ENCODE data around the gene AAK1. TPM values are rescaled to one million over a fixed set of nuclear protein-coding genes. Genes with fewer than 3 reads are reported as not detected.
A peak's percentile ranks its signal among the peaks of the same experiment; 100 is the strongest.

AAK1 gene
- total and polyA plus RNA-seq, 4 experiments from 2014 or later, result 27.6 to 225 (median 175) TPM

DNA sequence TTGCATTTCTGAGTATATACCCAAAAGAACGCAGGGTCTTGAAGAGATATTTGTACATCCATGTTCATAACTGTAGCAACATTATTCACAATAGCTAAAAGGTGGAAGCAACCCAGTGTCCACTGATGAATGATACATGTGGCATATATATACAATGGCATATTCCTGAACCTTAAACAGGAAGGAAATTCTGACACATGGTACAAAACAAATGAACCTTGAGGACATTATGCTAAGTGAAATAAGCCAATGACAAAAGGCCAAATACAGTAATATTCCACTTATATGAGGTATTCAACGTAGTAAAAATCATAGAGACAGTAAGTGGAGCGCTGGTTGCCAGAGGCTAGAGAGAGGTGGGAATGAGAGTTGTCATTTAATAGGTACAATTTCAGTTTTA lies 8.1 kb downstream of the AAK1 start:
- POLR2A ChIA-PET (ENCODE audit: partially characterized antibody), result interaction anchor here (4.8 kb wide), 1 partner anchor 9 kb away, joined by 36 read pairs; the partner anchor contains the start of gene AAK1
- Mint-ChIP-seq H3K9me3 (no peaks in the 10 kb centered on the region), H3K27ac (peak overlapping the region in 6 of 7 donors; percentile 0 to 48 (median 26)), H3K27me3 (no peaks in the 10 kb centered on the region), H3K4me1 (peaks cover 67 to 72% (median 68%) of the 10 kb centered on the region in 4 donors), H3K36me3 (peaks cover 45 to 64% of the 10 kb centered on the region in 2 donors), H3K4me3 (peak overlapping the region in 7 of 8 donors; percentile 43 to 73 (median 60))
- CTCF ChIA-PET (ENCODE audit: partially characterized antibody), result interaction anchor here (9.1 kb wide), 1 partner anchor 69 kb away, joined by 79 read pairs; no protein-coding TSS in a partner anchor
- no peaks in the 10 kb centered on the region for H3K9me3 ChIP-seq (ENCODE audit: control insufficient read depth in 1 of 2, low read length in 2 of 2)
- intact Hi-C loops (cut with micrococcal nuclease), result no loop called here
- H3K27ac ChIP-seq (ENCODE audit: low read depth, low read length), result no peak overlapping the region
- peaks cover 92% of the 10 kb centered on the region for H3K4me1 ChIP-seq (ENCODE audit: insufficient read depth, low read length)
- H3K27me3 ChIP-seq (ENCODE audit: insufficient read depth, low read length), result no peaks in the 10 kb centered on the region
- peaks cover 15% of the 10 kb centered on the region for H3K36me3 ChIP-seq (ENCODE audit: insufficient read depth, low read length)
- H3K4me3 ChIP-seq (ENCODE audit: low read length in 2 of 2), result no peak overlapping the region
- DNase-seq, result no peak

DNA sequence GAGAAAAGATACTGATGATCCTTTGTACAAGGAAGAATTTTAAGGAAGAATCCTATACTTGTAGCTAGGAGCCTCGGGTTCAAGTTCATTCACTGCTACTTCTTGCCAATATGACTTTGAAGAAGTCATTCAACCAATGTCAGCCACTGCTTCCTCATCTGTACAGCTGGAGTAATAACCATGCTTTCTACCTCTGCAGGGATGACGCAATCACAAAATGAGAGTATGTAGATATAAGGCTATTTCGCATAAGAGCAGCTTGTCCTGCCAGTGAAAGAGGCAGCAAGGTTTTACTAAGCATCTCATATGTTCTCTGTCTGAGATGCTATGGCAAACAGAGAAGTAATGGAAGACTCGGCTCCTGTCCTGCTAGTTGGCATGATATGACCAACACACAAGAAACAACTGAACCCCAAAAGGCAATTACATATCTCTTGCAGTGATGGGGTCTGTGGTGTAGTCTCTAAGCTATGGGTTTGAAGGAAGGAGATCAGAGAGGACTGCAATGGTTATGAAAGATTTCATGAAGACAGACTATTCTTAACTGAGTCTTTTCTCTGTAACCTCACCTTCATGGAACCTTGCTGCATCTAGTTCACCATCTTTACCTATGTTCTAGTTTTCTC lies 9.2 kb downstream of the AAK1 start:
- POLR2A ChIA-PET (ENCODE audit: partially characterized antibody), result interaction anchor here (4.8 kb wide), 1 partner anchor 10 kb away, joined by 36 read pairs; the partner anchor contains the start of gene AAK1
- intact Hi-C loops (cut with micrococcal nuclease), result no loop called here
- Histone ChIP-seq H3K9me3 (ENCODE audit: control insufficient read depth in 1 of 2, low read length in 2 of 2) (no peaks in the 10 kb centered on the region), H3K4me3 (ENCODE audit: low read length in 2 of 2) (no peak overlapping the region), H3K27me3 (ENCODE audit: insufficient read depth, low read length) (no peaks in the 10 kb centered on the region), H3K27ac (ENCODE audit: low read depth, low read length) (no peak overlapping the region), H3K36me3 (ENCODE audit: insufficient read depth, low read length) (peaks cover 15% of the 10 kb centered on the region), H3K4me1 (ENCODE audit: insufficient read depth, low read length) (peaks cover 92% of the 10 kb centered on the region)
- H3K27ac Mint-ChIP-seq, result peak overlapping the region in 5 of 7 donors; percentile 9 to 75 (median 38)
- peak overlapping the region in 4 of 8 donors; percentile 18 to 52 (median 30) for H3K4me3 Mint-ChIP-seq
- CTCF ChIA-PET (ENCODE audit: partially characterized antibody), result interaction anchor here (1.0 to 9.1 kb wide), 4 partner anchors 30 to 90 kb away, joined by 3 to 79 read pairs (median 4); no protein-coding TSS in a partner anchor
- no peak for DNase-seq
- peaks cover 36 to 56% of the 10 kb centered on the region in 2 donors for H3K36me3 Mint-ChIP-seq
- no peaks in the 10 kb centered on the region for H3K27me3 Mint-ChIP-seq
- peaks cover 56 to 63% (median 58%) of the 10 kb centered on the region in 4 donors for H3K4me1 Mint-ChIP-seq
- H3K9me3 Mint-ChIP-seq, result no peaks in the 10 kb centered on the region

DNA sequence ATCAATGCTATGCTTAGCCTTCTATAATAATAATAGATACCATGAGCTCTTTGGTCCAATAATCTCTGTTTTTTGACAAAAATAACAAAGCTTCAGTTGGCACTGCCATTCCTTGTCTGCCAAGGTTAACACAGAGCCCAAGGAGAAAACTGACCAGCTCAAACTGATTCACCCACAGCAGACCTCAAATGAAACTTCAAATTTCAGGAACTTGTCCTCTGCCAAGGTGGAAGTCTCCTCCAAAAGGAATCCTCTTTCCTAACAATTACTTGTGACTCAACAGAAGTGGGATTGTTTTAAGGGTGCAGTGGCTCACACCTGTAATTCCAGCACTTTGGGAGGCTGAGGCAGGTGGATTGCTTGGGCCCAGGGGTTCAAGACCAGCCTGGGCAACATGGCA lies 12.1 kb downstream of the AAK1 start:
- Mint-ChIP-seq H3K27ac (peak overlapping the region in 3 of 7 donors; percentile 25 to 74 (median 74)), H3K36me3 (peaks cover 16 to 34% of the 10 kb centered on the region in 2 donors), H3K4me3 (peak overlapping the region in 6 of 8 donors; percentile 17 to 69 (median 49)), H3K27me3 (no peaks in the 10 kb centered on the region), H3K4me1 (peaks cover 28 to 41% (median 31%) of the 10 kb centered on the region in 4 donors), H3K9me3 (no peaks in the 10 kb centered on the region)
- no peak for DNase-seq
- H3K36me3 ChIP-seq (ENCODE audit: insufficient read depth, low read length), result no peaks in the 10 kb centered on the region
- H3K4me1 ChIP-seq (ENCODE audit: insufficient read depth, low read length), result peaks cover 92% of the 10 kb centered on the region
- POLR2A ChIA-PET (ENCODE audit: partially characterized antibody), result interaction anchor here (0.8 to 1.6 kb wide), 4 partner anchors 11 to 62 kb away, joined by 3 to 7 read pairs (median 4); no protein-coding TSS in a partner anchor
- no peaks in the 10 kb centered on the region for H3K27me3 ChIP-seq (ENCODE audit: insufficient read depth, low read length)
- H3K9me3 ChIP-seq (ENCODE audit: control insufficient read depth in 1 of 2, low read length in 2 of 2), result no peaks in the 10 kb centered on the region
- no peak overlapping the region for H3K4me3 ChIP-seq (ENCODE audit: low read length in 2 of 2)
- CTCF ChIA-PET (ENCODE audit: partially characterized antibody), result interaction anchor here (1.5 to 1.6 kb wide), 2 partner anchors 65 to 67 kb away, joined by 4 read pairs; no protein-coding TSS in a partner anchor
- H3K27ac ChIP-seq (ENCODE audit: low read depth, low read length), result no peak overlapping the region
- intact Hi-C loops (cut with micrococcal nuclease), result no loop called here

DNA sequence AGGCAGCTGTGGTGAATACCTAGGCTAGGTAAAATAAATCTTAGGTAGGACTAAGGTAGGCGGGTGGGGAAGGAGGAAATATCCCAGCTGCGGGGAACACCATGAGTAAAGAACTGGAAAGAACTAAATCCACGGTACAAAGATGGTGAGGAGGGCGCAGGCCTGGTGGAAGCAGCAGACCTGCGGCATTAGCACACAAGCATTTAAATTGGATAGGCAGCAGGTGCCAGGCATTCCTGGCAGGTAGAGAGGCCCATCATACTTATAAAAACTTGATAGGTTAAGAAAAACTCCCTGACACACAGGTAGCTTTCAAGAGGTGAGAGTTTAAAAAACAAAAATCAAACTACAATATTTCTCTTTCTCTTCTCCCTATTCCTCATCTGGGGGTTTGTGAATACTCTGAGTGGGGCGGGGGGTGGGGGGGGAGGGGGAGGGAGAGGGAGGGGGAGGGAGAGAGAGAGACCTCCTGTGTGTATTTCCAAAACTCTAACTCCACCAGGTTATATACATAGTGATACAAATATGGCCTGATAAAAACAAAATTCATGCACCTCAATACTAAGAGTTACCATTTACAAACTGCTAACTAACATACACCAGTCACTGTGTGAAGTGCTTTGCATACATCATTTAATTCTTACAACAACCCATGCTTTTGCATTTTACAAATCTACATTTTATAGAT lies 13.5 kb downstream of the AAK1 start:
- Mint-ChIP-seq H3K36me3 (peaks cover 12 to 28% of the 10 kb centered on the region in 2 donors), H3K27ac (peak overlapping the region in 6 of 7 donors; percentile 38 to 91 (median 78)), H3K27me3 (no peaks in the 10 kb centered on the region), H3K4me1 (peaks cover 16 to 32% (median 25%) of the 10 kb centered on the region in 4 donors), H3K4me3 (peak overlapping the region in 6 of 8 donors; percentile 7 to 69 (median 50)), H3K9me3 (no peaks in the 10 kb centered on the region)
- no peaks in the 10 kb centered on the region for H3K9me3 ChIP-seq (ENCODE audit: control insufficient read depth in 1 of 2, low read length in 2 of 2)
- ChIA-PET POLR2A (ENCODE audit: partially characterized antibody) (interaction anchor here (0.6 kb wide), 1 partner anchor 14 kb away, joined by 5 read pairs; the partner anchor contains the start of gene AAK1), CTCF (ENCODE audit: partially characterized antibody) (no interaction called here)
- no peaks in the 10 kb centered on the region for H3K36me3 ChIP-seq (ENCODE audit: insufficient read depth, low read length)
- H3K4me3 ChIP-seq (ENCODE audit: low read length in 2 of 2), result no peak overlapping the region
- no peak for DNase-seq
- intact Hi-C loops (cut with micrococcal nuclease), result loop anchor here (2.0 to 5.0 kb wide), 2 partner anchors 15 to 82 kb away; no protein-coding TSS in a partner anchor
- no peaks in the 10 kb centered on the region for H3K27me3 ChIP-seq (ENCODE audit: insufficient read depth, low read length)
- no peak overlapping the region for H3K27ac ChIP-seq (ENCODE audit: low read depth, low read length)
- peaks cover 89% of the 10 kb centered on the region for H3K4me1 ChIP-seq (ENCODE audit: insufficient read depth, low read length)

DNA sequence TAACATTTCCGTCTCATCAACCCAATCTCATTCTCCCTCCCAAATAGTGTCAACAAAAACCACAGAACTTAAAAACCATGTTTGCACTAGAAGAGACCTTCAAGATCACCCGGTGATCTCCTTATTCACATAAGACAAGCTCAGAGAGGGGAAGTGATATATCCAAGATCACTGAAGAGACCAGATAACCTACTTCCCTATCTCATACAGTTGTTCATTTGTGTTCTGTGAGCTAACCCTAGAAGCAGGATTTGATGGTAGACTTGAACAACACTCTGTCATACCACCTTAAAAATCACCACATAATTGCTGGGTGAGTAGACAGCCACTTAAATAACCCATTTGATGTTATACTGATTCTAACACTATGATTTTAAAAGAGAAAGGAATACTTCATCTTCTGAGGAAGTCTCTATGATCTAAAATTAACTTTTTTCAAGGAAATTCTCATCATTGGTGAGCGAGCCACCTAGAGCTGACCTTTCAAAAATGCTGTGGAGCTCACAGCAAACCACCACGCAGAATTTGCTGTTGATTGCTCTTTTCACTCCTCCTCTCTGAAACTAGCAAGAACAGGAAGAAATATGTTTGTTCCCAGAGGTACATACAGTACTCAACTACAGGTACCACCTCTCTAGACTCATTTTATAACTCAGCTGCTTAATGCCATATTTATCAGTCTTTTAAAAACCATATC lies 15.1 kb downstream of the AAK1 start:
- no peaks in the 10 kb centered on the region for H3K9me3 ChIP-seq (ENCODE audit: control insufficient read depth in 1 of 2, low read length in 2 of 2)
- ChIA-PET POLR2A (ENCODE audit: partially characterized antibody) (interaction anchor here (0.6 to 3.1 kb wide), 12 partner anchors 9 to 192 kb away, joined by 3 to 43 read pairs (median 6); partner anchors contain the start of gene AAK1), CTCF (ENCODE audit: partially characterized antibody) (interaction anchor here (0.9 to 4.7 kb wide), 10 partner anchors 9 to 189 kb away, joined by 3 to 34 read pairs (median 6); partner anchors contain the start of gene AAK1)
- Mint-ChIP-seq H3K4me3 (no peak overlapping the region), H3K36me3 (peaks cover 5 to 18% of the 10 kb centered on the region in 2 donors), H3K27me3 (no peaks in the 10 kb centered on the region), H3K4me1 (peaks cover under 1 to 24% (median 14%) of the 10 kb centered on the region in 4 donors), H3K27ac (peak overlapping the region in 1 of 7 donors; percentile 74), H3K9me3 (no peaks in the 10 kb centered on the region)
- no peak overlapping the region for H3K4me3 ChIP-seq (ENCODE audit: low read length in 2 of 2)
- no peaks in the 10 kb centered on the region for H3K27me3 ChIP-seq (ENCODE audit: insufficient read depth, low read length)
- peak in 3 of 5 donors; percentile 22 to 34 (median 29) for DNase-seq
- peak overlapping the region; percentile 15 for H3K27ac ChIP-seq (ENCODE audit: low read depth, low read length)
- intact Hi-C loops (cut with micrococcal nuclease), result loop anchor here (2.0 to 5.0 kb wide), 2 partner anchors 16 to 84 kb away; no protein-coding TSS in a partner anchor
- H3K36me3 ChIP-seq (ENCODE audit: insufficient read depth, low read length), result no peaks in the 10 kb centered on the region
- peaks cover 89% of the 10 kb centered on the region for H3K4me1 ChIP-seq (ENCODE audit: insufficient read depth, low read length)

DNA sequence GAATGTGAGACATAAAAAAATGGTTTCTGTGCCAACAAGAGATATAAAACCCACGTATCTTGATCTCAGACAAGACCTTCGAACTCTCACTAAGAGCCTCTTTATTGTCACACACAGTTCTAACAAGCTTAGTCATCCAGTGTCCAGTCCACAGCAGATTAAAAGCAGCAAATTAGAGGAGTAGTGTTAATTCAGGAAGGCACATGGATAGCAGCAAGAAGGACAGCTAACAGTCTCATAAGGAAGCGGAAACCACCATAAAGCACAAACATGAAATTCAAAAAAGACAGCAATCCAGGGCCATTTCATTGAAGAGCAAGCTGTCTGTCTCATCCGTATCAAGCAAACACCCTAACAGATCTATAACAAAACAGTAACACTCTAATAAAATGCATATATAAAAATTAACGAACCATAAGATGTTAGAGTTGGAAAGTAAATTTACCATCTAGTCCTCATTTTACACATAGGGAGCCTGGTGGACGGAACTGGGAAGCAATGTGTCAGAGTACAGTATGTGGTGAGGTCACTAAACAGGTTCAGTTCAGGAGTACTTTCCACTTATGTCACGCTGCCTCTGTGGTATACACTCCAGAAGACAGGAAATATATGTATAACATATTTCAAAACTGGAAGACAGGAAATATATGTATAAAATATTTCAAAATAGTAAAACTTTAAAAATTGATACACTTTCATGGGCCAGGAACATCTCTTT lies 18.3 kb downstream of the AAK1 start:
- no peaks in the 10 kb centered on the region for H3K9me3 ChIP-seq (ENCODE audit: control insufficient read depth in 1 of 2, low read length in 2 of 2)
- H3K27me3 Mint-ChIP-seq, result no peaks in the 10 kb centered on the region
- intact Hi-C loops (cut with micrococcal nuclease), result loop anchor here (5.0 kb wide), 1 partner anchor 87 kb away; no protein-coding TSS in a partner anchor
- H3K4me1 ChIP-seq (ENCODE audit: insufficient read depth, low read length), result peaks cover 90% of the 10 kb centered on the region
- no peaks in the 10 kb centered on the region for H3K36me3 ChIP-seq (ENCODE audit: insufficient read depth, low read length)
- DNase-seq, result peak in 1 of 5 donors; percentile 14
- H3K27ac ChIP-seq (ENCODE audit: low read depth, low read length), result no peak overlapping the region
- no peak overlapping the region for H3K4me3 ChIP-seq (ENCODE audit: low read length in 2 of 2)
- H3K36me3 Mint-ChIP-seq, result peaks cover 0 to 2% of the 10 kb centered on the region in 2 donors
- no peak overlapping the region for H3K27ac Mint-ChIP-seq
- POLR2A ChIA-PET (ENCODE audit: partially characterized antibody), result interaction anchor here (1.0 to 1.6 kb wide), 3 partner anchors 14 to 21 kb away, joined by 3 to 9 read pairs (median 6); partner anchors contain the start of gene AAK1
- no peak overlapping the region for H3K4me3 Mint-ChIP-seq
- CTCF ChIA-PET (ENCODE audit: partially characterized antibody), result interaction anchor here (0.6 to 4.7 kb wide), 2 partner anchors 24 to 60 kb away, joined by 3 to 34 read pairs; no protein-coding TSS in a partner anchor
- H3K9me3 Mint-ChIP-seq, result no peaks in the 10 kb centered on the region
- H3K4me1 Mint-ChIP-seq, result peaks cover 0 to 20% (median 14%) of the 10 kb centered on the region in 4 donors
- no peaks in the 10 kb centered on the region for H3K27me3 ChIP-seq (ENCODE audit: insufficient read depth, low read length)
